ENCODE data around the gene RPL27A. TPM values are rescaled to one million over a fixed set of nuclear protein-coding genes. Genes with fewer than 3 reads are reported as not detected.

Gene RPL27A
- polyA plus RNA-seq, 1 of the 3 experiments (the other 2 are of a cell fraction), result 1,162 TPM

DNA sequence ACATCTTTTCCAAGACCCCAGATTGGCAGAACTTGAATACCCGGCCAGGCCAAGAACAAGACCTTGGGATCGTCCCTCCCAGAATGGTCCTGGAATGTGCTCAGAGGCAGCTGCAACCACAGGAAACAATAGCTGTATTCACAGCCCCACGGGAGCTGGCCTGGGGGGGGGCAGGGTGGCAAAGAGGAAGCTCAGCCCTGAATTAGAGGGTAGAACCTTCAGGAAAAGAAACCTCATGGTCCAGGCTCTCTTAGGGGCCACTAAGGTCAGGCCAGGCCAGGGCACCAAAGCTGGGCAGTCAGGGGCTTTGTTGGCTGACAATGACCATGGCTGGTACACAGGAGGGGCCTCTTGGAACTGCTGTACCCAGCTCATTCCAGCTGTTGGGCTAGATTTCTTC is 17.3 kb downstream of the RPL27A start (continued):
- TF ChIP-seq, protein P1, sequence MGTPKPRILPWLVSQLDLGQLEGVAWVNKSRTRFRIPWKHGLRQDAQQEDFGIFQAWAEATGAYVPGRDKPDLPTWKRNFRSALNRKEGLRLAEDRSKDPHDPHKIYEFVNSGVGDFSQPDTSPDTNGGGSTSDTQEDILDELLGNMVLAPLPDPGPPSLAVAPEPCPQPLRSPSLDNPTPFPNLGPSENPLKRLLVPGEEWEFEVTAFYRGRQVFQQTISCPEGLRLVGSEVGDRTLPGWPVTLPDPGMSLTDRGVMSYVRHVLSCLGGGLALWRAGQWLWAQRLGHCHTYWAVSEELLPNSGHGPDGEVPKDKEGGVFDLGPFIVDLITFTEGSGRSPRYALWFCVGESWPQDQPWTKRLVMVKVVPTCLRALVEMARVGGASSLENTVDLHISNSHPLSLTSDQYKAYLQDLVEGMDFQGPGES (IDR thresholded peaks at IDR 0.05; ENCODE audit: low read depth, low read length), result no peak
- TF ChIP-seq, protein P2, sequence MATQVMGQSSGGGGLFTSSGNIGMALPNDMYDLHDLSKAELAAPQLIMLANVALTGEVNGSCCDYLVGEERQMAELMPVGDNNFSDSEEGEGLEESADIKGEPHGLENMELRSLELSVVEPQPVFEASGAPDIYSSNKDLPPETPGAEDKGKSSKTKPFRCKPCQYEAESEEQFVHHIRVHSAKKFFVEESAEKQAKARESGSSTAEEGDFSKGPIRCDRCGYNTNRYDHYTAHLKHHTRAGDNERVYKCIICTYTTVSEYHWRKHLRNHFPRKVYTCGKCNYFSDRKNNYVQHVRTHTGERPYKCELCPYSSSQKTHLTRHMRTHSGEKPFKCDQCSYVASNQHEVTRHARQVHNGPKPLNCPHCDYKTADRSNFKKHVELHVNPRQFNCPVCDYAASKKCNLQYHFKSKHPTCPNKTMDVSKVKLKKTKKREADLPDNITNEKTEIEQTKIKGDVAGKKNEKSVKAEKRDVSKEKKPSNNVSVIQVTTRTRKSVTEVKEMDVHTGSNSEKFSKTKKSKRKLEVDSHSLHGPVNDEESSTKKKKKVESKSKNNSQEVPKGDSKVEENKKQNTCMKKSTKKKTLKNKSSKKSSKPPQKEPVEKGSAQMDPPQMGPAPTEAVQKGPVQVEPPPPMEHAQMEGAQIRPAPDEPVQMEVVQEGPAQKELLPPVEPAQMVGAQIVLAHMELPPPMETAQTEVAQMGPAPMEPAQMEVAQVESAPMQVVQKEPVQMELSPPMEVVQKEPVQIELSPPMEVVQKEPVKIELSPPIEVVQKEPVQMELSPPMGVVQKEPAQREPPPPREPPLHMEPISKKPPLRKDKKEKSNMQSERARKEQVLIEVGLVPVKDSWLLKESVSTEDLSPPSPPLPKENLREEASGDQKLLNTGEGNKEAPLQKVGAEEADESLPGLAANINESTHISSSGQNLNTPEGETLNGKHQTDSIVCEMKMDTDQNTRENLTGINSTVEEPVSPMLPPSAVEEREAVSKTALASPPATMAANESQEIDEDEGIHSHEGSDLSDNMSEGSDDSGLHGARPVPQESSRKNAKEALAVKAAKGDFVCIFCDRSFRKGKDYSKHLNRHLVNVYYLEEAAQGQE (IDR thresholded peaks at IDR 0.05; ENCODE audit: low read depth, low read length), result no peak
- TF ChIP-seq NFIC (IDR thresholded peaks at IDR 0.05; ENCODE audit: borderline replicate concordance), result no peak
- peak; percentile 57 for TF ChIP-seq TCF12 (IDR thresholded peaks at IDR 0.05)
- TF ChIP-seq RFX5 (IDR thresholded peaks at IDR 0.05; ENCODE audit: low read length), result no peak
- TF ChIP-seq, protein P3, sequence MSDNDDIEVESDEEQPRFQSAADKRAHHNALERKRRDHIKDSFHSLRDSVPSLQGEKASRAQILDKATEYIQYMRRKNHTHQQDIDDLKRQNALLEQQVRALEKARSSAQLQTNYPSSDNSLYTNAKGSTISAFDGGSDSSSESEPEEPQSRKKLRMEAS (IDR thresholded peaks at IDR 0.05; ENCODE audit: low read depth), result peak; percentile 60
- TF ChIP-seq, protein P4, sequence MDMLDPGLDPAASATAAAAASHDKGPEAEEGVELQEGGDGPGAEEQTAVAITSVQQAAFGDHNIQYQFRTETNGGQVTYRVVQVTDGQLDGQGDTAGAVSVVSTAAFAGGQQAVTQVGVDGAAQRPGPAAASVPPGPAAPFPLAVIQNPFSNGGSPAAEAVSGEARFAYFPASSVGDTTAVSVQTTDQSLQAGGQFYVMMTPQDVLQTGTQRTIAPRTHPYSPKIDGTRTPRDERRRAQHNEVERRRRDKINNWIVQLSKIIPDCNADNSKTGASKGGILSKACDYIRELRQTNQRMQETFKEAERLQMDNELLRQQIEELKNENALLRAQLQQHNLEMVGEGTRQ (IDR thresholded peaks at IDR 0.05; ENCODE audit: borderline replicate concordance, low read depth, low read length), result no peak

DNA sequence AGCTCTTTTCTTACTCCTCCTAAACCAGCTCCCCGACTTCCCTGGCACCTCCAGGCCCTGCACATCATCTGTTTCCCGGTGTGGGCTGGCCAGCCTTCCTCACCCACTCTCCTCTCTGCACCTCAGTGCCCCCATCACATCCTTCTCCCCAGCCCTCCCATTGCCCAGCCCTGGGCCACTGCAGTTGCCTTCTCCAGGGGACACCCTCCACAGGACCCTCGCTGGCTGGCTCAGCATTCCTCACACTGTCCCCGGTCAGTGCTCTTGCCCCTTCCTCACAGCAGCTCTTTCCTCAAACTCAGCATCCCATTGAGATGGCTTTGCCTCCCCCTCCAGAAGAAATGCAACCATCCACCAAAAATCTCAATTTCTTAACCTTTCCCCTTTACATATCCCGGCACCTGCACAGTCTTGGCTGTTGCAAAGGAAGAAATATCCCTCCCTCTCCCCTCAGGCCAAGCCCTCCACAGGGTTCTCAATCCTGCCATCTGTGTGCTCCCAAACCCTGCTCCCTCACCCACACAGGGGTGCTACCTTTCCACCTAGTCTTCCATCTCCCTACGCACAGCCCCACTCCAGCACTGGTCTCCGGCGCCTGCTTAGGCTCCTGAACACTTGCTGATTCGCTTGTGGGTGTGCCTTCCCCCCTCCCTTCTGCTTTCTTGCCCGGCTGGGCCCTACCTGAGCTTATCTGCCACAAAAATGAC is 19.5 kb downstream of the RPL27A start:
- peaks cover 29 to 47% of the 10 kb centered on the region in 2 experiments for H3K36me3 ChIP-seq (replicated peaks in 1 of 2; ENCODE audit: control insufficient read depth in 1 of 2, insufficient read depth in 2 of 2, low read length in 1 of 2)
- 94% methylated on average over 10 of the region's 10 CpGs for WGBS (ENCODE audit: low lambda C conversion rate)
- no peak overlapping the region for H3K4me3 ChIP-seq (ENCODE audit: low read depth in 2 of 2, low read length in 1 of 2)
- no peaks in the 10 kb centered on the region for H3K9me3 ChIP-seq
- no peak overlapping the region for H2AFZ ChIP-seq (ENCODE audit: low read depth)
- H3K9me2 ChIP-seq, result no peaks in the 10 kb centered on the region
- DNase-seq, result no peak
- POLR2A ChIA-PET, result no interaction called here
- H3K27me3 ChIP-seq (ENCODE audit: insufficient read depth), result no peaks in the 10 kb centered on the region
- no peak overlapping the region for H3K27ac ChIP-seq (ENCODE audit: low read depth in 2 of 2, low read length in 1 of 2)
- H3F3A ChIP-seq (replicated peaks; ENCODE audit: insufficient read depth), result no peaks in the 10 kb centered on the region
- peaks cover 0 to 15% of the 10 kb centered on the region in 2 experiments; a peak in 2 of 4 replicates for H3K4me1 ChIP-seq (ENCODE audit: control insufficient read depth in 1 of 2, insufficient read depth in 2 of 2, low read depth in 1 of 2, low read length in 1 of 2)
- no peak overlapping the region for H3K9ac ChIP-seq
- peaks cover 6% of the 10 kb centered on the region; the same call in 1 of the 2 replicates for H3K79me2 ChIP-seq (ENCODE audit: insufficient read depth)
- no peak overlapping the region for H3K4me2 ChIP-seq
- no peaks in the 10 kb centered on the region for H4K20me1 ChIP-seq (ENCODE audit: insufficient read depth)
- CTCF ChIA-PET, result interaction anchor here (0.9 kb wide), 1 partner anchor 14 kb away, joined by 3 read pairs; no protein-coding TSS in a partner anchor
- TF ChIP-seq NRF1 (IDR thresholded peaks at IDR 0.05; ENCODE audit: low read depth, low read length) (no peak), RXRA (IDR thresholded peaks at IDR 0.05; ENCODE audit: borderline replicate concordance, low read depth) (no peak), EZH2phosphoT487 (IDR thresholded peaks at IDR 0.05; ENCODE audit: borderline replicate concordance, low read depth) (no peak), SIN3A (IDR thresholded peaks at IDR 0.05; ENCODE audit: borderline replicate concordance, low read depth, low read length) (no peak), YY1 (IDR thresholded peaks at IDR 0.05; ENCODE audit: low read depth) (no peak), SMC3 (IDR thresholded peaks at IDR 0.05; ENCODE audit: low read depth, low read length) (no peak), TAF1 (IDR thresholded peaks at IDR 0.05; ENCODE audit: borderline replicate concordance, low read depth, low read length) (no peak), FOXM1 (IDR thresholded peaks at IDR 0.05; ENCODE audit: low read depth) (no peak), GABPA (IDR thresholded peaks at IDR 0.05; ENCODE audit: low read depth) (no peak), RCOR1 (IDR thresholded peaks at IDR 0.05; ENCODE audit: low read length) (no peak), TCF12 (IDR thresholded peaks at IDR 0.05) (no peak), CHD2 (IDR thresholded peaks at IDR 0.05; ENCODE audit: low read length, partially characterized antibody) (no peak), EP300 (IDR thresholded peaks at IDR 0.05; ENCODE audit: borderline replicate concordance in 1 of 2, low read depth in 1 of 2, low read length in 1 of 2) (no peak), RAD21 (IDR thresholded peaks at IDR 0.05; ENCODE audit: low read length) (no peak), MXI1 (IDR thresholded peaks at IDR 0.05; ENCODE audit: low read depth, low read length) (no peak)
- TF ChIP-seq, protein P5, sequence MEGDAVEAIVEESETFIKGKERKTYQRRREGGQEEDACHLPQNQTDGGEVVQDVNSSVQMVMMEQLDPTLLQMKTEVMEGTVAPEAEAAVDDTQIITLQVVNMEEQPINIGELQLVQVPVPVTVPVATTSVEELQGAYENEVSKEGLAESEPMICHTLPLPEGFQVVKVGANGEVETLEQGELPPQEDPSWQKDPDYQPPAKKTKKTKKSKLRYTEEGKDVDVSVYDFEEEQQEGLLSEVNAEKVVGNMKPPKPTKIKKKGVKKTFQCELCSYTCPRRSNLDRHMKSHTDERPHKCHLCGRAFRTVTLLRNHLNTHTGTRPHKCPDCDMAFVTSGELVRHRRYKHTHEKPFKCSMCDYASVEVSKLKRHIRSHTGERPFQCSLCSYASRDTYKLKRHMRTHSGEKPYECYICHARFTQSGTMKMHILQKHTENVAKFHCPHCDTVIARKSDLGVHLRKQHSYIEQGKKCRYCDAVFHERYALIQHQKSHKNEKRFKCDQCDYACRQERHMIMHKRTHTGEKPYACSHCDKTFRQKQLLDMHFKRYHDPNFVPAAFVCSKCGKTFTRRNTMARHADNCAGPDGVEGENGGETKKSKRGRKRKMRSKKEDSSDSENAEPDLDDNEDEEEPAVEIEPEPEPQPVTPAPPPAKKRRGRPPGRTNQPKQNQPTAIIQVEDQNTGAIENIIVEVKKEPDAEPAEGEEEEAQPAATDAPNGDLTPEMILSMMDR (IDR thresholded peaks at IDR 0.05), result no peak
- TF ChIP-seq, protein P6, sequence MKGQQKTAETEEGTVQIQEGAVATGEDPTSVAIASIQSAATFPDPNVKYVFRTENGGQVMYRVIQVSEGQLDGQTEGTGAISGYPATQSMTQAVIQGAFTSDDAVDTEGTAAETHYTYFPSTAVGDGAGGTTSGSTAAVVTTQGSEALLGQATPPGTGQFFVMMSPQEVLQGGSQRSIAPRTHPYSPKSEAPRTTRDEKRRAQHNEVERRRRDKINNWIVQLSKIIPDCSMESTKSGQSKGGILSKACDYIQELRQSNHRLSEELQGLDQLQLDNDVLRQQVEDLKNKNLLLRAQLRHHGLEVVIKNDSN (IDR thresholded peaks at IDR 0.05; ENCODE audit: borderline replicate concordance, low read depth), result no peak
